GM23338 (cell line): ENCODE measurements around the gene PPP6R2. TPM values are rescaled to one million over a fixed set of nuclear protein-coding genes. Genes with fewer than 3 reads are reported as not detected.

Source experiments
- ATAC-seq: fragments of 200-7000 bp; cut with Tn5 transposase; 3 replicates; pipeline ENCODE4 v1.9.1; 2020
- DNase-seq: peaks from one replicate; pipeline ENCODE4 v3.0.0-alpha.2; 2015; ENCODE audit warnings: low spot score
- H2AFZ ChIP-seq: fragments of 200-600 bp; sonication (generic); 2 replicates; pipeline ENCODE4 v1.8.0; 2016; ENCODE audit warnings: antibody characterized with exemption, mild to moderate bottlenecking, moderate library complexity
- H3F3A ChIP-seq: fragments of 200-600 bp; sonication (generic); replicated peaks from 2 replicates; pipeline ENCODE4 v1.8.0; 2017; ENCODE audit warnings: antibody characterized with exemption, mixed run types, low read depth
- H3K27ac ChIP-seq: fragments of 200-600 bp; sonication (generic); 2 replicates; pipeline ENCODE4 v1.6.1; 2016; ENCODE audit warnings: low read depth
- H3K27me3 ChIP-seq: fragments of 200-600 bp; sonication (generic); 2 replicates; pipeline ENCODE4 v1.8.0; 2016; ENCODE audit warnings: mild to moderate bottlenecking, mixed run types, moderate library complexity; ENCODE audit not compliant: insufficient read depth
- H3K36me3 ChIP-seq: fragments of 200-600 bp; sonication (generic); 2 replicates; pipeline ENCODE4 v1.8.0; 2016; ENCODE audit warnings: mild to moderate bottlenecking; ENCODE audit not compliant: insufficient read depth
- H3K4me1 ChIP-seq: fragments of 200-600 bp; sonication (generic); 2 replicates; pipeline ENCODE4 v1.8.0; 2016; ENCODE audit warnings: mild to moderate bottlenecking, moderate library complexity; ENCODE audit not compliant: insufficient read depth
- H3K4me2 ChIP-seq: fragments of 200-600 bp; sonication (generic); 2 replicates; pipeline ENCODE4 v1.7.1; 2017; ENCODE audit warnings: mixed run types
- H3K4me3 ChIP-seq: fragments of 200-600 bp; sonication (generic); 2 replicates; pipeline ENCODE4 v1.6.1; 2016; ENCODE audit warnings: mixed run types
- H3K79me2 ChIP-seq: fragments of 200-600 bp; sonication (generic); replicated peaks from 2 replicates; pipeline ENCODE4 v1.8.0; 2017; ENCODE audit warnings: mild to moderate bottlenecking; ENCODE audit not compliant: insufficient read depth
- H3K9me2 ChIP-seq: fragments of 200-600 bp; sonication (generic); 2 replicates; pipeline ENCODE4 v1.8.0; 2017; ENCODE audit not compliant: insufficient read depth
- H4K20me1 ChIP-seq: fragments of 200-600 bp; sonication (generic); replicated peaks from 2 replicates; pipeline ENCODE4 v1.8.0; 2017; ENCODE audit warnings: mild to moderate bottlenecking; ENCODE audit not compliant: insufficient read depth
- H3K27ac Mint-ChIP-seq: 2 replicates; pipeline ENCODE4 v1.8.0; 2020; ENCODE audit warnings: inconsistent platforms, mild to moderate bottlenecking, moderate library complexity, mixed read lengths
- H3K27me3 Mint-ChIP-seq: 3 replicates; pipeline ENCODE4 v1.8.0; 2022; ENCODE audit warnings: low read depth, mild to moderate bottlenecking, moderate library complexity, mixed read lengths, inconsistent platforms; ENCODE audit not compliant: insufficient read depth, poor library complexity
- H3K36me3 Mint-ChIP-seq: 3 replicates; pipeline ENCODE4 v1.8.0; 2021; ENCODE audit warnings: low read depth, mild to moderate bottlenecking, inconsistent platforms, moderate library complexity, mixed read lengths
- H3K4me1 Mint-ChIP-seq: 3 replicates; pipeline ENCODE4 v1.8.0; 2020; ENCODE audit warnings: mild to moderate bottlenecking, inconsistent platforms, mixed read lengths
- H3K4me3 Mint-ChIP-seq: 3 replicates; pipeline ENCODE4 v1.8.0; 2021; ENCODE audit warnings: moderate library complexity, mild to moderate bottlenecking, inconsistent platforms, mixed read lengths
- H3K9me3 Mint-ChIP-seq: 3 replicates; pipeline ENCODE4 v1.8.0; 2020; ENCODE audit warnings: moderate library complexity, mild to moderate bottlenecking, inconsistent platforms, mixed read lengths
- CREB1 ChIP-seq: fragments of 250-450 bp; sonication (Bioruptor Pico); IDR thresholded peaks from 2 replicates; pipeline ENCODE4 v1.5.0; 2020; ENCODE audit warnings: low read depth, mild to moderate bottlenecking, moderate library complexity
- CTCF ChIP-seq, 2 experiments: fragments of 200-600 bp in 1 of 2; sonication (generic) in 1 of 2; conservative IDR thresholded peaks; 2 replicates each; pipeline versions ENCODE4 v1.5.1 to v1.6.1; 2016 to 2017; ENCODE audit warnings: antibody characterized with exemption in 2 of 2, low read depth in 2 of 2, mild to moderate bottlenecking in 2 of 2, moderate library complexity in 1 of 2
- EZH2phosphoT487 ChIP-seq: fragments of 200-600 bp; sonication (generic); IDR thresholded peaks from one replicate; pipeline ENCODE4 v1.8.1; 2018; ENCODE audit warnings: antibody characterized with exemption; ENCODE audit not compliant: unreplicated experiment
- NANOG ChIP-seq: IDR thresholded peaks from 2 replicates; pipeline ENCODE4 v1.6.1; 2016; ENCODE audit warnings: antibody characterized with exemption, borderline replicate concordance
- POLR2AphosphoS5 ChIP-seq: IDR thresholded peaks from 2 replicates; pipeline ENCODE4 v1.6.1; 2016; ENCODE audit warnings: antibody characterized with exemption, low read depth
- REST ChIP-seq: IDR thresholded peaks from one replicate; pipeline ENCODE4 v1.6.1; 2018; ENCODE audit warnings: antibody characterized with exemption; ENCODE audit not compliant: unreplicated experiment
- polyA plus RNA-seq: library from polyadenylated mRNA; unstranded; fragments of >200 nt; fragmentation: Nextera tagmentation; extraction: Ambion mirVana; gene quantifications from 2 replicates; pipeline ENCODE4 v1.2.1, GENCODE V29; 2016
- total RNA-seq: library from RNA; depleted of rRNA; stranded (reverse); fragments of >200 nt; shearing (Covaris generic); gene quantifications from 2 replicates; pipeline ENCODE4 v1.2.3, GENCODE V29; 2014
- TF ChIP-seq, protein P1 (sequence below): IDR thresholded peaks from 2 replicates; pipeline ENCODE4 v1.6.1; 2016; ENCODE audit warnings: antibody characterized with exemption

The PPP6R2 gene
- total and polyA plus RNA-seq, 2 experiments from 2014 or later = 11.9 to 45.8 TPM

DNA sequence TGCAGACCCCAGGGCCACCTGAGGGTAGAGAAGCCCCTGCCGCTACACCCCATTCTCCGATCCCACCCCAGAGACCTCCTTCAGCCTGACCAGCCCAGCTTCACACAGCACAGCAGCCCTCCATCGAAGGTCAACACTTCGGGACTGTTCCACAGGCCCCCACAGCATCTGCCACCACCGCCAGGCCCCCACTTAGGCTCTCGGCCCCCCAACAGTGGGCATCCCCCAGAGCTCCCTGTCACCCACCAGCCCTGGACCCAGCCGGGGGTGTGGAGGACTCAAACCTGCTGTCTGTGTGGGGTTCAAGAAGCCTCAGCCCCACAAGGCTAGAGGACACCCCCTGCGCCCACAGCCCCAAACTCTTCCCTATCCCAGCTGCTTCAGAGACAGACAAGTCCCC lies 125.5 kb downstream of the PPP6R2 start (continued):
- TF ChIP-seq CTCF (conservative IDR thresholded peaks at IDR 0.05; ENCODE audit: low read depth in 2 of 2) = no peak
- no peak for TF ChIP-seq POLR2AphosphoS5
- no peak for TF ChIP-seq REST
- TF ChIP-seq EZH2phosphoT487 = no peak
- no peak for TF ChIP-seq NANOG

DNA sequence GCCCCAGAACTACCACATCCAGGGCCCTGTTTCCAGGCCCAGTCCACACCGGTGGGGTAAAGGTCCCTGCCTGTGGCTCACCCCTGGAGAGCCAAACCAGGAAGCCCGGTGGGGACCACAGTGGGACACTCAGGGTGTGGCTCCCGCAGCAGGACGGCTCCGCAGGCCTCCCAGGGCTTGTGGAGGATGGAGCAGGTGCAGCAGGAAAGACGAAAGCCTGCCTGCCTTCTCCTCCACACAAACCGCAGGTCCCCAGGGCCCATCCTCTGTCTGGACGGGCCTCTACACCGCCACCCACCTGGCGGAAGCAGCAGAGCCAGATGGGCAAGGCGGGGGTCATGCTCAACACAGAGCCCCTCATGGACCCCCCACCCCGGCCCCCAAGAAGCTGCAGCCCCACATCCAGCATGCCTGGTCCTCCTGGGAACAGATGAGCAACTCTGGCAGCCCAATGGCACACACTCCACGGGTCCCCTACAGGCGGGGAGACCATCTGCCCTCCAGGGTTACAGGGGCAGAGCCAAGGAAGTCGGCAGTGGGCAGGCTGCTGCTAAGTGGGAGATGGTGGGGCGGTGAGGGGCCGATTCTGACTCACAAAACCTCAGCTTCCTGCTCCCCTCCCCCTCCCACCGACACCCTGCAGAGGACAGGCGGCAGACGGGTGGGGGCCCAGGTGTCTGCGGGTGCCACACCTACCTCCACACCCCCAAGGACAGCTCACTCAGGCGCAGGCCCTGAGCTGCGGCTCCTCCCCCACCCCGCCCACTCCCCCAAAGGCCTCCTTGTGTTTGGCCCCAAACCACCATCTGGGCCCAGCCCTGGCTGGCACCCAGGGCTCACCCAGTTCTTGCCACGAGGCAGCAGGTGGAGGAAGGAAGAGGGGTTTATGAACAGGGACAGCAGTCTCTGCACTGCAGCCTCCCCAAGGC lies 126.5 kb downstream of the PPP6R2 start:
- Histone ChIP-seq H3K27ac (no peak overlapping the region), H3F3A (no peaks in the 10 kb centered on the region), H3K4me3 (no peak overlapping the region; the same call in 1 of the 2 replicates), H2AFZ (no peak overlapping the region), H4K20me1 (peaks cover 40% of the 10 kb centered on the region), H3K4me1 (peaks cover 14% of the 10 kb centered on the region; the same call in 1 of the 2 replicates), H3K27me3 (no peaks in the 10 kb centered on the region), H3K4me2 (peak overlapping the region; percentile 60; the same call in 1 of the 2 replicates), H3K36me3 (no peaks in the 10 kb centered on the region), H3K9me2 (no peaks in the 10 kb centered on the region), H3K79me2 (peaks cover 61% of the 10 kb centered on the region)
- peaks cover 33% of the 10 kb centered on the region for H3K4me1 Mint-ChIP-seq
- DNase-seq = peak; percentile 56
- peaks cover 13% of the 10 kb centered on the region for H3K36me3 Mint-ChIP-seq
- H3K27ac Mint-ChIP-seq = 0 out of 2 replicates have a peak overlapping the region, but pooled peaks have one; percentile 24
- ATAC-seq = peak; percentile 67
- peaks cover 18% of the 10 kb centered on the region for H3K27me3 Mint-ChIP-seq
- no peak for TF ChIP-seq CREB1
- no peak overlapping the region for H3K4me3 Mint-ChIP-seq
- H3K9me3 Mint-ChIP-seq = no peaks in the 10 kb centered on the region

GRCh38 chr22:50470491-50470890 lies 127.4 kb downstream of the PPP6R2 start:
- no peak overlapping the region for H3K27ac ChIP-seq
- peak overlapping the region; percentile 24; the same call in 1 of the 2 replicates for H3K27ac Mint-ChIP-seq
- H3K9me2 ChIP-seq = no peaks in the 10 kb centered on the region
- DNase-seq (no peak), ATAC-seq (no peak)
- H4K20me1 ChIP-seq = peaks cover 40% of the 10 kb centered on the region
- H3K4me1 Mint-ChIP-seq = peaks cover 36% of the 10 kb centered on the region
- no peak overlapping the region for H3K4me2 ChIP-seq
- TF ChIP-seq, protein P1, sequence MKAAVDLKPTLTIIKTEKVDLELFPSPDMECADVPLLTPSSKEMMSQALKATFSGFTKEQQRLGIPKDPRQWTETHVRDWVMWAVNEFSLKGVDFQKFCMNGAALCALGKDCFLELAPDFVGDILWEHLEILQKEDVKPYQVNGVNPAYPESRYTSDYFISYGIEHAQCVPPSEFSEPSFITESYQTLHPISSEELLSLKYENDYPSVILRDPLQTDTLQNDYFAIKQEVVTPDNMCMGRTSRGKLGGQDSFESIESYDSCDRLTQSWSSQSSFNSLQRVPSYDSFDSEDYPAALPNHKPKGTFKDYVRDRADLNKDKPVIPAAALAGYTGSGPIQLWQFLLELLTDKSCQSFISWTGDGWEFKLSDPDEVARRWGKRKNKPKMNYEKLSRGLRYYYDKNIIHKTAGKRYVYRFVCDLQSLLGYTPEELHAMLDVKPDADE = no peak
- no peak for TF ChIP-seq EZH2phosphoT487
- H3K9me3 Mint-ChIP-seq = no peaks in the 10 kb centered on the region
- H3K4me3 Mint-ChIP-seq = no peak overlapping the region; the same call in 2 of the 3 replicates
- H3K27me3 Mint-ChIP-seq = peaks cover 18% of the 10 kb centered on the region
- H3K4me3 ChIP-seq = no peak overlapping the region; the same call in 1 of the 2 replicates
- no peak overlapping the region for H2AFZ ChIP-seq
- H3K36me3 Mint-ChIP-seq = peaks cover 13% of the 10 kb centered on the region
- H3K4me1 ChIP-seq = peaks cover 17% of the 10 kb centered on the region
- peaks cover 61% of the 10 kb centered on the region for H3K79me2 ChIP-seq
- H3F3A ChIP-seq = no peaks in the 10 kb centered on the region
- no peaks in the 10 kb centered on the region for H3K36me3 ChIP-seq
- H3K27me3 ChIP-seq = no peaks in the 10 kb centered on the region
